Lung (tissue), 12 donors: ENCODE data around the gene CRYZ. TPM values are rescaled to one million over a fixed set of nuclear protein-coding genes. Genes with fewer than 3 reads are reported as not detected.
"Not testable (repeated sequence)": the region's sequence is repeated elsewhere in the genome, so short reads cannot be mapped to it uniquely, and the experiment has no call there.

Source experiments
- ATAC-seq: fragments of 200-7000 bp; cut with Tn5 transposase; one replicate; pipeline ENCODE4 v1.9.1; 2020; ENCODE audit warnings: moderate number of reproducible peaks; ENCODE audit not compliant: insufficient read depth, low FRiP score
- DNase-seq, 3 donors: peaks; one replicate each; pipeline ENCODE4 v3.0.0-alpha.2; 2013 to 2017
- H3K27ac ChIP-seq, 2 donors: one replicate each; pipeline ENCODE4 v1.5.1; 2013; ENCODE audit warnings: mild to moderate bottlenecking in 2 of 2, moderate library complexity in 2 of 2, control low read depth in 1 of 2, inconsistent platforms in 1 of 2, low read depth in 1 of 2, low read length in 1 of 2
- H3K27me3 ChIP-seq, 3 donors: one replicate each; pipeline ENCODE4 v1.5.1; 2013; ENCODE audit warnings: low read length in 2 of 3; ENCODE audit not compliant: control insufficient read depth in 3 of 3, insufficient read depth in 3 of 3
- H3K36me3 ChIP-seq, 4 donors: one replicate each; pipeline ENCODE4 v1.5.1; 2013; ENCODE audit warnings: low read length in 4 of 4, mild to moderate bottlenecking in 1 of 4, moderate library complexity in 1 of 4; ENCODE audit not compliant: control insufficient read depth in 4 of 4, insufficient read depth in 4 of 4
- H3K4me1 ChIP-seq, 5 donors: one replicate each; pipeline ENCODE4 v1.5.1; 2013; ENCODE audit warnings: low read length in 5 of 5, mild to moderate bottlenecking in 2 of 5, moderate library complexity in 1 of 5; ENCODE audit not compliant: control insufficient read depth in 5 of 5, insufficient read depth in 5 of 5
- H3K4me3 ChIP-seq: one replicate; pipeline ENCODE4 v1.5.1; 2013; ENCODE audit warnings: mild to moderate bottlenecking, control low read depth, moderate library complexity
- H3K9ac ChIP-seq, 2 donors: one replicate each; pipeline ENCODE4 v1.5.1; 2013; ENCODE audit warnings: low read length in 2 of 2, control low read depth in 1 of 2; ENCODE audit not compliant: insufficient read depth in 1 of 2
- H3K9me3 ChIP-seq, 4 donors: one replicate each; pipeline ENCODE4 v1.5.1; 2013; ENCODE audit warnings: low read length in 3 of 4, mild to moderate bottlenecking in 1 of 4, moderate library complexity in 1 of 4; ENCODE audit not compliant: control insufficient read depth in 4 of 4, insufficient read depth in 3 of 4
- WGBS, 2 donors: extraction: QIAGEN DNeasy Blood & Tissue Kit; methylation state at CpG; one replicate each; pipeline ENCODE4 v1.1.7; 2013; 5-methylcytosine and 5-hydroxymethylcytosine counted together
- polyA plus RNA-seq, 2 donors: library from polyadenylated mRNA; stranded (reverse); fragments of 200-250 nt; gene quantifications; one replicate each; pipeline ENCODE4 v1.2.1, GENCODE V29; 2013
- total RNA-seq, 2 donors: library from RNA; depleted of rRNA in 1 of 2; stranded (reverse); fragments of >200 nt in 1 of 2; gene quantifications; one replicate each; pipeline ENCODE4 v1.2.1, GENCODE V29; 2014 to 2021
- TF ChIP-seq, protein P1 (sequence below): IDR thresholded peaks from 2 replicates; pipeline ENCODE4 v1.5.1; 2012; ENCODE audit warnings: mild to moderate bottlenecking; ENCODE audit errors: control extremely low read depth, extremely low read depth
- donor health status: control.
- donor health status: control.
- donor health status: Bipolar disorder and iron deficiency.
- donor health status: healthy.
- donor health status: DM: yes; HTN: yes; CAD: no.

Gene CRYZ
- total and polyA plus RNA-seq, 4 donors, result 10.9 to 55.9 (median 42.6) TPM

GRCh38 chr1:74737333-74737732 is 4.5 kb upstream of the CRYZ start:
- H3K27ac ChIP-seq, result no peak overlapping the region
- peaks cover 0 to 14% (median 13%) of the 10 kb centered on the region in 5 donors for H3K4me1 ChIP-seq
- H3K9ac ChIP-seq, result no peak overlapping the region
- H3K27me3 ChIP-seq, result no peaks in the 10 kb centered on the region
- WGBS, 2 donors, result 97 to 99% methylated on average over 4 of the region's 4 CpGs
- TF ChIP-seq, protein P1, sequence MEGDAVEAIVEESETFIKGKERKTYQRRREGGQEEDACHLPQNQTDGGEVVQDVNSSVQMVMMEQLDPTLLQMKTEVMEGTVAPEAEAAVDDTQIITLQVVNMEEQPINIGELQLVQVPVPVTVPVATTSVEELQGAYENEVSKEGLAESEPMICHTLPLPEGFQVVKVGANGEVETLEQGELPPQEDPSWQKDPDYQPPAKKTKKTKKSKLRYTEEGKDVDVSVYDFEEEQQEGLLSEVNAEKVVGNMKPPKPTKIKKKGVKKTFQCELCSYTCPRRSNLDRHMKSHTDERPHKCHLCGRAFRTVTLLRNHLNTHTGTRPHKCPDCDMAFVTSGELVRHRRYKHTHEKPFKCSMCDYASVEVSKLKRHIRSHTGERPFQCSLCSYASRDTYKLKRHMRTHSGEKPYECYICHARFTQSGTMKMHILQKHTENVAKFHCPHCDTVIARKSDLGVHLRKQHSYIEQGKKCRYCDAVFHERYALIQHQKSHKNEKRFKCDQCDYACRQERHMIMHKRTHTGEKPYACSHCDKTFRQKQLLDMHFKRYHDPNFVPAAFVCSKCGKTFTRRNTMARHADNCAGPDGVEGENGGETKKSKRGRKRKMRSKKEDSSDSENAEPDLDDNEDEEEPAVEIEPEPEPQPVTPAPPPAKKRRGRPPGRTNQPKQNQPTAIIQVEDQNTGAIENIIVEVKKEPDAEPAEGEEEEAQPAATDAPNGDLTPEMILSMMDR, result no peak
- no peak overlapping the region for H3K4me3 ChIP-seq
- H3K9me3 ChIP-seq, result peaks cover 0 to 3% (median 1%) of the 10 kb centered on the region in 4 donors
- ATAC-seq, result no peak
- peaks cover 16 to 27% (median 24%) of the 10 kb centered on the region in 4 donors for H3K36me3 ChIP-seq
- DNase-seq, result no peak

GRCh38 chr1:74733604-74734484 is 994 bp upstream of the CRYZ start:
- H3K4me1 ChIP-seq, result peaks cover 2 to 20% (median 18%) of the 10 kb centered on the region in 5 donors
- WGBS, 2 donors, result 23 to 26% methylated on average over 11 of the region's 11 CpGs
- ATAC-seq, result peak; percentile 73

DNA sequence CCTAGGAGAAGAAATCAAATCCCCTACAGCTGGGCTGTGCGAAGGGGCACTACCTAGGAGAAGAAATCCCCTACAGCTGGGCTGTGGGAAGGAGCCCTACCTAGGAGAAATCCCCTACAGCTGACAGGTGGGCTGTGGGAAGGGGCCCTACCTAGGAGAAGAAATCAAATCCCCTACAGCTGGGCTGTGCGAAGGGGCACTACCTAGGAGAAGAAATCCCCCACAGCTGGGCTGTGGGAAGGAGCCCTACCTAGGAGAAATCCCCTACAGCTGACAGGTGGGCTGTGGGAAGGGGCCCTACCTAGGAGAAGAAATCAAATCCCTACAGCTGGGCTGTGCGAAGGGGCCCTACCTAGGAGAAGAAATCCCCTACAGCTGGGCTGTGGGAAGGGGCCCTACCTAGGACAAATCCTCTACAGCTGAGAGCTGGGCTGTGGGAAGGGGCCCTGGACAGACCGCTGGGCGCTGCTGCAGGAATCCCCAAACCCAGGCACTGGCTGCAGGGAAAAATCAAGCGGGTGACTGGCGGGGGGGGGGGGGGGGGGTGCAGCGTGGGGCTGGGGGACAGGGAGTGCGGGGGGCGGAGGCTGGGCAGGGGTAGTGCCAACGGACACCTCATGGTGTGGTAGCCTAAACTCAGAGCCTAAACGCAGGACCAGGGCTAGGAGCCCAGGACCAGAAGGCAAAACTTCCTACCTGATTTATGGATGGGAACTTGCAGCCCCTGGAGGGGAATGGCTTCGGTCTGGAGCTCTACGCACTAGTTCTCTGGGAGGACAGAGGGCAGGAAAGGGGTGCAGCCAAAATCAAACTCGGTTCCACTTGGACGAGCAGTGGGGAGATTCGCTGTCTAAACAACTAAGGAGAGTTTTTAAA is 541 bp downstream of the CRYZ start:
- Histone ChIP-seq H3K4me3 (peak overlapping the region; percentile 55), H3K27ac (peak overlapping the region; percentile 58 to 98), H3K4me1 (peaks cover 2 to 23% (median 19%) of the 10 kb centered on the region in 5 donors), H3K9ac (peak overlapping the region in 1 of 2 donors; percentile 92)
- not testable (repeated sequence) for H3K27me3 ChIP-seq, H3K9me3 ChIP-seq, DNase-seq, H3K36me3 ChIP-seq
- ATAC-seq, result peak; percentile 9
- 13% methylated on average over 15 to 17 of the region's 17 CpGs for WGBS, 2 donors

More at GRCh38 chr1:74733604-74734484, 994 bp upstream of the CRYZ start:
- Histone ChIP-seq H3K36me3 (peaks cover 9 to 13% (median 10%) of the 10 kb centered on the region in 4 donors), H3K27ac (peak overlapping the region; percentile 80 to 98), H3K9ac (peak overlapping the region in 1 of 2 donors; percentile 92), H3K9me3 (no peaks in the 10 kb centered on the region), H3K4me3 (peak overlapping the region; percentile 92), H3K27me3 (no peaks in the 10 kb centered on the region)
- DNase-seq, result peak; percentile 44 to 90 (median 88)
- TF ChIP-seq, protein P1, result peak; percentile 66
